ENCODE results near the gene HARBI1. TPM values are rescaled to one million over a fixed set of nuclear protein-coding genes. Genes with fewer than 3 reads are reported as not detected.

Gene HARBI1
- total and polyA plus RNA-seq, 9 of the 15 experiments (the other 6 are each of a cell fraction or from before 2014, with no cell fraction given): 3.5 to 8.4 (median 5.5) TPM

GRCh38 chr11:46593550-46594373 is 23.3 kb downstream of the HARBI1 start, which contains the start of gene AMBRA1 (continued):
- no peak for TF ChIP-seq ZNF655 (CRISPR knock-in tag; IDR thresholded peaks at IDR 0.05)
- peak; percentile 91; the same call in 1 of the 2 replicates for TF ChIP-seq PHF8 (IDR thresholded peaks at IDR 0.05; ENCODE audit: borderline replicate concordance, low read length)
- peak; percentile 83 for TF ChIP-seq SIN3B (IDR thresholded peaks at IDR 0.05; ENCODE audit: low read depth)
- peak; percentile 100 for TF ChIP-seq XRCC5 (IDR thresholded peaks at IDR 0.05; ENCODE audit: low read depth, low read length)
- no peak for TF ChIP-seq ZFP91 (CRISPR knock-in tag; IDR thresholded peaks at IDR 0.05)
- no peak for TF ChIP-seq SREBF1 (IDR thresholded peaks at IDR 0.05; ENCODE audit: borderline replicate concordance, low read depth, low read length)
- no peak for TF ChIP-seq ZNF184 (CRISPR knock-in tag; IDR thresholded peaks at IDR 0.05)
- TF ChIP-seq PKNOX1 (IDR thresholded peaks at IDR 0.05): 0 out of 2 replicates have a peak, but pooled peaks have one; percentile 25
- no peak for TF ChIP-seq BRF1 (IDR thresholded peaks at IDR 0.05; ENCODE audit: borderline replicate concordance, extremely low read depth, insufficient read length)
- TF ChIP-seq ZNF551 (CRISPR knock-in tag; IDR thresholded peaks at IDR 0.05): no peak
- TF ChIP-seq TEAD1 (CRISPR knock-in tag; IDR thresholded peaks at IDR 0.05): peak in 1 of 2 experiments; percentile 64; a peak in 1 of 4 replicates
- no peak for TF ChIP-seq MCM2 (IDR thresholded peaks at IDR 0.05; ENCODE audit: low read depth)
- 0 out of 2 replicates have a peak, but pooled peaks have one; percentile 9 for TF ChIP-seq MXI1 (IDR thresholded peaks at IDR 0.05; ENCODE audit: low read depth, low read length)
- TF ChIP-seq NBN (IDR thresholded peaks at IDR 0.05; ENCODE audit: low read depth): 0 out of 2 replicates have a peak, but pooled peaks have one; percentile 63
- TF ChIP-seq RBFOX2 (IDR thresholded peaks at IDR 0.05; ENCODE audit: low read depth, low read length): peak; percentile 94
- peak in 1 of 3 experiments; percentile 7; a peak in 1 of 6 replicates for TF ChIP-seq CTCF (IDR thresholded peaks at IDR 0.05 in 2 of 3, conservative IDR thresholded peaks at IDR 0.05 in 1 of 3; ENCODE audit: insufficient read depth in 2 of 3, low read depth in 1 of 3, low read length in 3 of 3)
- TF ChIP-seq MTA3 (IDR thresholded peaks at IDR 0.05; ENCODE audit: borderline replicate concordance): peak; percentile 43; the same call in 1 of the 2 replicates
- peak in 1 of 2 experiments; percentile 82; a peak in 2 of 4 replicates for TF ChIP-seq HDAC1 (IDR thresholded peaks at IDR 0.05)
- peak; percentile 69 to 89 for TF ChIP-seq MNT (conservative IDR thresholded peaks at IDR 0.05)

Measured in K562 (cell line).